Measurements from ENCODE around the gene SLC24A4.
A peak's percentile ranks its signal among the peaks of the same experiment; 100 is the strongest.

Gene SLC24A4

DNA sequence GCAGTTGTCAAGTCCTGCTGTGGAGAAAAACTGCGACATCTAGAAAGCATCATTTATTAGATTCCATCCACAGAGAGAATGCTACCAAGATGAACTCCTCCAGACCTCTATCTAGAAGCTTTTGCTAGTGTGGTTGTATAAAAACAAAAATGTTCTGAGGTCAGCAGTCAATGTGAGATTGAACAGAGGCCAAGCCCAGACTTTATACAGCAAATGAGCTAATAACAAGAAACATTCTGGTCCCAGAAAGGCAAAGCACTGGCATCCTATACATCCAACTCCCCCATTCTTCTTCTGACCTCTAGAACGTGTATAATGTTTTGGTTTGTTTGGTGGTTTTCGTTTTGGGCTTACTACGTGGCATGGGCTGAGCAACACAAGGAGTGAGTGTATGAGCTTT is 163.9 kb downstream of the SLC24A4 start:
- Histone ChIP-seq H3K27me3 (replicated peaks) (no peaks in the 10 kb centered on the region), H3K4me3 (ENCODE audit: low read depth, low read length) (no peak overlapping the region), H3K27ac (peak overlapping the region; percentile 12), H3K36me3 (replicated peaks) (no peaks in the 10 kb centered on the region)
- peak; percentile 73 for DNase-seq
- TF ChIP-seq, protein P1, sequence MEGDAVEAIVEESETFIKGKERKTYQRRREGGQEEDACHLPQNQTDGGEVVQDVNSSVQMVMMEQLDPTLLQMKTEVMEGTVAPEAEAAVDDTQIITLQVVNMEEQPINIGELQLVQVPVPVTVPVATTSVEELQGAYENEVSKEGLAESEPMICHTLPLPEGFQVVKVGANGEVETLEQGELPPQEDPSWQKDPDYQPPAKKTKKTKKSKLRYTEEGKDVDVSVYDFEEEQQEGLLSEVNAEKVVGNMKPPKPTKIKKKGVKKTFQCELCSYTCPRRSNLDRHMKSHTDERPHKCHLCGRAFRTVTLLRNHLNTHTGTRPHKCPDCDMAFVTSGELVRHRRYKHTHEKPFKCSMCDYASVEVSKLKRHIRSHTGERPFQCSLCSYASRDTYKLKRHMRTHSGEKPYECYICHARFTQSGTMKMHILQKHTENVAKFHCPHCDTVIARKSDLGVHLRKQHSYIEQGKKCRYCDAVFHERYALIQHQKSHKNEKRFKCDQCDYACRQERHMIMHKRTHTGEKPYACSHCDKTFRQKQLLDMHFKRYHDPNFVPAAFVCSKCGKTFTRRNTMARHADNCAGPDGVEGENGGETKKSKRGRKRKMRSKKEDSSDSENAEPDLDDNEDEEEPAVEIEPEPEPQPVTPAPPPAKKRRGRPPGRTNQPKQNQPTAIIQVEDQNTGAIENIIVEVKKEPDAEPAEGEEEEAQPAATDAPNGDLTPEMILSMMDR (IDR thresholded peaks at IDR 0.05; ENCODE audit: low read depth, low read length, missing control alignments), result no peak
- in situ Hi-C loops (cut with HindIII; ENCODE audit: low pct_ligation_motif_present, low sequenced_read_pairs), result no loop called here

DNA sequence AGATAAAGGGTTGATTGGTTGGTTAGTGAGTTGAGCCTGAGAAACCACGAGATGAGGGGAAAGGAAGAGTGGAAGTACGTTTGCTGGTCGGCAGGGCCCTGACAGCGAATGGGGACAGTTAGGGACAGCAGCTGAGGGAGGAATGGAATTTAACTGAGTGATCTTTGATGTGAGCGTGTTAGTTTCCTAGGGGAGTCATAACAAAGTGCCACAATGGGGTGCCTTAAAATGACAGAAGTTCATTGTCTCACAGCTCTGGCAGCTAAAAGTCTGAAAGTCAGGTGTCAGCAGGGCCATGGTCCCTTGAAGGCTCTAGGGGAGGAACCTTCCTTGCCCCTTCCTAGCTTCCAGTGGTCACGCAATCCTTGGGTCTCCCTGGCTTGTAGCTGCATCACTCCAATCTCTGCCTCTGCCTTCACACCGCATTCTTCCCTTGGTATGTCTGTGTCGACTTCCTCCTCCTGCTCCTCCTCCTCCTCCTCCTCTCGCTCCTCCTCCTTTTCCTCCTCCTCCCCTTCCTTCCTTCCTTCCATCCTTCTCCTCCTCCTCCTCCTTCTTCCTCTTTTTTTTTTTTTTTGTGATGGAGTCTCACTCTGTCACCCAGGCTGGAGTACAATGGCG is 164.7 kb downstream of the SLC24A4 start:
- H3K4me3 ChIP-seq (ENCODE audit: low read depth, low read length), result no peak overlapping the region
- no peak for DNase-seq
- in situ Hi-C loops (cut with HindIII; ENCODE audit: low pct_ligation_motif_present, low sequenced_read_pairs), result no loop called here
- H3K36me3 ChIP-seq (replicated peaks), result no peaks in the 10 kb centered on the region
- peak overlapping the region; percentile 12 for H3K27ac ChIP-seq
- TF ChIP-seq, protein P1 (IDR thresholded peaks at IDR 0.05; ENCODE audit: low read depth, low read length, missing control alignments), result no peak
- H3K27me3 ChIP-seq (replicated peaks), result no peaks in the 10 kb centered on the region

DNA sequence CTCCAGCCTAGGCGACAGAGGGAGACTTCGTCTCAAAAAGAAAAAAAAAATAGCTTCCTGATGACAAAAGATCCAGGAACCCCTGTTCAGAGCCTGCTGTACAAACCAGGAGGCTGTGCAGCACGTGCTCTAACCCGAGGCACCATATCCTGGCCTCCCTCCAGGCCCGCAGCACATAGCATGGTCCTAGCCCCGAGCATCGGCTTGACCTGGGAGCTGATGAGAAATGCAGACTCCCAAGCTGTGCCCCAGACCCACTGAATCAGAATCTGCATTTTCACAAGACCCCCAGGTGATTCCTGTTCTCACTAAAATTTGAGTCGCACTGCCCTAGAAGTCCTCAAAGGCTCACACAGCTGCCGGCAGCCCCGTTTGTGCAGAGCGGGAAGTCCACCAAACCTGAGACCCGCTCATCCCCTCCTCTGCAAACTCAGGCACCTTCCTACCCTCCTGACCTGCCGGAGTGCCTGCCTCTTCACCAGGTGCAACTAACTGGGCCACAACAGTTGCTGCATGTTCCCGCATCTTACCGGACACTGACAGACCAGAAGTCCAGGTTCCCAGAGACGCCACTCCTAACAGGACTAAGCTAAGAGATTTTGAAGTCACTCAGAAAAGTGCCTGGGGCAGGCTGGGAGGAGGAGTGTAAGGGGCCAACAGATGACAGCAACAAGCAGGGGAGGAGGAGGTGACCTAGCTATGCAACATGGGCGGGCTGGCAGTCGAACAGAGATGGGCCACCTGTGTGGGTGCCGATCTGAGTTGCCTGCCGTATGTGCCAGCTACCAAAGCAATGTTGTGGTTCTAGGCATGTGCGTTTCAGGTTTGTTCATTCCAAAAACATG is 166.7 kb downstream of the SLC24A4 start:
- Histone ChIP-seq H3K4me3 (ENCODE audit: low read depth, low read length) (no peak overlapping the region), H3K27me3 (replicated peaks) (no peaks in the 10 kb centered on the region), H3K36me3 (replicated peaks) (no peaks in the 10 kb centered on the region), H3K27ac (no peak overlapping the region)
- in situ Hi-C loops (cut with HindIII; ENCODE audit: low pct_ligation_motif_present, low sequenced_read_pairs), result no loop called here
- DNase-seq, result no peak
- TF ChIP-seq, protein P1 (IDR thresholded peaks at IDR 0.05; ENCODE audit: low read depth, low read length, missing control alignments), result no peak

DNA sequence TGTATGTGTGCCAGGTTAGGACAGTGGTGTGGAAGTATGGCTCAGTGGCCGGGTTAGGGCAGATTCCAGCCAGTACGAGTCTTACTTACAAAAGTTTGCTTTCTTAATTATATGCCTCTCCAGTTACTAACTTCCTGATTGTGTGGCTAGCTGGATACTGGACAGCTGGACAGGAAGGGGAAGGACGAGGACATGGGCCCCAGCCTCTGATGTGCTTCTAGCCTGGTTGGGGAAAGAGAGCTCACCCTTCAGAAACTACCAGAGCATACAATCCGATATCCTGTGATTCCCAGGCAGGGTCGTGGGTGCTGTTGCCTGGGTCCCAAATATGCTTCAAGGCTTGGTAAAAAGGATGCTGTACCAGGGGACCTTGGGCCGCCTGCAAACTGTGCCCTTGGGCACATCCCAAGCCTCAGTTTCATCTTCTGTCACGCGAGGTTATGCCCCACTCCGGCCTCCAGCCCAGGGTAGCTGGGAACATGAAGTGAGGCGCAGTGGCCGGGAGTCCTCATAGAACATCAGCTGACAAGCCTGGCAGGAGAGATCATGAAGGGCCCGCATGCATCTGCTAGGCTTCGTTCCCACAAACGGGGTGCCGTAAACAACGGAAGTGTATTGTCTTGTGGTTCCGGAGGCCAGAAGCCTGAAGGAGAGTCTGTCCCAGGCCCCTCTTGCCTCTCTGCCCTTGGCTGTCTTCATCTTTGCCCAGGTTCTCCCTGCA is 167.4 kb downstream of the SLC24A4 start:
- Histone ChIP-seq H3K36me3 (replicated peaks) (no peaks in the 10 kb centered on the region), H3K27me3 (replicated peaks) (no peaks in the 10 kb centered on the region), H3K4me3 (ENCODE audit: low read depth, low read length) (no peak overlapping the region), H3K27ac (no peak overlapping the region)
- TF ChIP-seq, protein P1 (IDR thresholded peaks at IDR 0.05; ENCODE audit: low read depth, low read length, missing control alignments), result no peak
- in situ Hi-C loops (cut with HindIII; ENCODE audit: low pct_ligation_motif_present, low sequenced_read_pairs), result no loop called here
- DNase-seq, result no peak

DNA sequence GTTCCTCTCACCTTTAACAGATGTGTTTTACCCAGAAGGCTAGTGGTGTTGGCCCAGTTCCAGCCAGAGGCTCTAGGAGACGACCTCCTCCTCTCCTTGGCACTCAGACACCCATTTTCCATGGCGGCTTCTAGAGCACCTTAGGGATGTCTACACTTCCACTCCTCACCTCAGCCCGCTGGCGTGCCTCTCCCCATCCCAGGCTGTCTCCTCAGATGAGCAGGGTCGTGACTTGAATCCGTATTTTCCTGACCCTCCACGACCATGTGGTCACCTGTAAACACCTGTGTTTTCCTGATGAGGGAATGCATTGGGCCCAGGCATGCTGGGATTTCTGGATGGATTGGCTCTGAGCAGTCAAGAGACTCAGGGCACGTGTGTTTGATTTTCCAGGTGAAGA is 168.8 kb downstream of the SLC24A4 start:
- in situ Hi-C loops (cut with HindIII; ENCODE audit: low pct_ligation_motif_present, low sequenced_read_pairs), result no loop called here
- no peak overlapping the region for H3K4me3 ChIP-seq (ENCODE audit: low read depth, low read length)

More for the DNA sequence above, 168.8 kb downstream of the SLC24A4 start:
- TF ChIP-seq, protein P1 (IDR thresholded peaks at IDR 0.05; ENCODE audit: low read depth, low read length, missing control alignments), result no peak
- no peak for DNase-seq
- H3K36me3 ChIP-seq (replicated peaks), result no peaks in the 10 kb centered on the region
- H3K27me3 ChIP-seq (replicated peaks), result no peaks in the 10 kb centered on the region
- H3K27ac ChIP-seq, result no peak overlapping the region

Data from brain microvascular endothelial cell (primary cell).